Measurements from ENCODE around the gene MAML3.
A peak's percentile ranks its signal among the peaks of the same experiment; 100 is the strongest.

MAML3 gene

DNA sequence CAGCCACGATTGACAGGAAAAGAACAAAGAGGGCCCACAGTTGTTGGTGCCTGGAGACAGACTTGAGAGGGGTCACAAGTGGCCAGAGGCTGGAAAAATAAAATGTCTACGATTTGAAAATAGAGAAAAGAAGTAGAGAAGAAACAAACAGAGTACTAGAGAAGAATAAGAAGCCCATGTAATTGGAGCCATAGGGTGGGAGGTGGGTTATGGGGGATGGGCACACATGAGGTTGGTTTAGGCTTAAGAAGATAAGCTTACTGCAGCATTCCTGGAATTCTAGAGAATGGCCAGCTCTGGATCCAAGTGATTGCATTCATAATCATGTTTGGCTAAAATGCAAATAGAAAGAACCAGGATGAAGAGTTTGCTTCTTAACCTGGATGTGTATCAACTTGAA is 210.7 kb downstream of the MAML3 start:
- Histone ChIP-seq H3K27me3 (no peaks in the 10 kb centered on the region), H3K4me1 (peaks cover 27% of the 10 kb centered on the region), H3K36me3 (no peaks in the 10 kb centered on the region), H3K4me3 (ENCODE audit: low read depth, low read length) (no peak overlapping the region), H3K9me3 (no peaks in the 10 kb centered on the region)
- DNase-seq: no peak
- no peak for TF ChIP-seq CTCF (IDR thresholded peaks at IDR 0.05; ENCODE audit: low read depth, low read length)

GRCh38 chr4:139942241-139942640 is 211.7 kb downstream of the MAML3 start:
- no peaks in the 10 kb centered on the region for H3K27me3 ChIP-seq
- no peaks in the 10 kb centered on the region for H3K36me3 ChIP-seq
- no peak for TF ChIP-seq CTCF (IDR thresholded peaks at IDR 0.05; ENCODE audit: low read depth, low read length)
- H3K9me3 ChIP-seq: no peaks in the 10 kb centered on the region
- H3K4me1 ChIP-seq: peaks cover 29% of the 10 kb centered on the region
- peak; percentile 56 for DNase-seq
- no peak overlapping the region for H3K4me3 ChIP-seq (ENCODE audit: low read depth, low read length)

DNA sequence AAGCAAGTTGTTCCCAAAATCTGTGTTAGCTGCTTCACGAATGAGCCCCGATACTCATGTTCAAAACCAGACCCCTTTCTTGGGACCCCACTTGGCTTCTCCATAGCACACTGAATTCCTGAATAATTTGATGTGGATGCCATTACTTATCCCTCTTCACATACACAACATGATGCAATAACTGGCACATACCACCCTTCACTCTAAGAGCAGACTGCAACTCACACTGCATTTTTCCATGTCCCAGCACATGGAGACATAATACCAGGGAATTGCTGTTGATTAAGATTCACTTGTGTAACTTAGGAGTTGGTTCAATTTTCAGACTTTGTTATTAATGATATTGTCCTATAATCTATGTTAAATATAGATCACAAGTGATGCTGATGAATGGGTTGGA is 213.4 kb downstream of the MAML3 start:
- H3K4me1 ChIP-seq: peaks cover 32% of the 10 kb centered on the region
- no peak overlapping the region for H3K4me3 ChIP-seq (ENCODE audit: low read depth, low read length)
- H3K36me3 ChIP-seq: no peaks in the 10 kb centered on the region
- no peak for TF ChIP-seq CTCF (IDR thresholded peaks at IDR 0.05; ENCODE audit: low read depth, low read length)
- no peaks in the 10 kb centered on the region for H3K9me3 ChIP-seq
- no peak for DNase-seq
- no peaks in the 10 kb centered on the region for H3K27me3 ChIP-seq

GRCh38 chr4:139938414-139938813 is 215.6 kb downstream of the MAML3 start:
- no peaks in the 10 kb centered on the region for H3K9me3 ChIP-seq
- TF ChIP-seq CTCF (IDR thresholded peaks at IDR 0.05; ENCODE audit: low read depth, low read length): no peak

GRCh38 chr4:139935911-139936310 is 218.1 kb downstream of the MAML3 start:
- Histone ChIP-seq H3K27me3 (no peaks in the 10 kb centered on the region), H3K4me1 (peaks cover 43% of the 10 kb centered on the region), H3K36me3 (no peaks in the 10 kb centered on the region), H3K9me3 (no peaks in the 10 kb centered on the region), H3K4me3 (ENCODE audit: low read depth, low read length) (no peak overlapping the region)
- TF ChIP-seq CTCF (IDR thresholded peaks at IDR 0.05; ENCODE audit: low read depth, low read length): no peak
- no peak for DNase-seq

More at GRCh38 chr4:139938414-139938813, 215.6 kb downstream of the MAML3 start:
- Histone ChIP-seq H3K36me3 (no peaks in the 10 kb centered on the region), H3K27me3 (no peaks in the 10 kb centered on the region), H3K4me1 (peaks cover 45% of the 10 kb centered on the region), H3K4me3 (ENCODE audit: low read depth, low read length) (no peak overlapping the region)
- DNase-seq: no peak

- H3K36me3 ChIP-seq: no peaks in the 10 kb centered on the region
- H3K4me1 ChIP-seq: peaks cover 51% of the 10 kb centered on the region
- no peaks in the 10 kb centered on the region for H3K27me3 ChIP-seq
- peak; percentile 64 for DNase-seq
- H3K4me3 ChIP-seq (ENCODE audit: low read depth, low read length): peak overlapping the region; percentile 37
- H3K9me3 ChIP-seq: no peaks in the 10 kb centered on the region
- TF ChIP-seq CTCF (IDR thresholded peaks at IDR 0.05; ENCODE audit: low read depth, low read length): no peak
These were observed 219.2 kb downstream of the MAML3 start for GRCh38 chr4:139934708-139935195.

All from BE2C (cell line).